Hippocampal formation (tissue), 2 donors: ENCODE measurements around the gene NFATC4.

Source experiments
- DNase-seq, 2 donors: peaks; one replicate each; lab custom pipeline; 2025; lab: John Stamatoyannopoulos, UW

Gene NFATC4

DNA sequence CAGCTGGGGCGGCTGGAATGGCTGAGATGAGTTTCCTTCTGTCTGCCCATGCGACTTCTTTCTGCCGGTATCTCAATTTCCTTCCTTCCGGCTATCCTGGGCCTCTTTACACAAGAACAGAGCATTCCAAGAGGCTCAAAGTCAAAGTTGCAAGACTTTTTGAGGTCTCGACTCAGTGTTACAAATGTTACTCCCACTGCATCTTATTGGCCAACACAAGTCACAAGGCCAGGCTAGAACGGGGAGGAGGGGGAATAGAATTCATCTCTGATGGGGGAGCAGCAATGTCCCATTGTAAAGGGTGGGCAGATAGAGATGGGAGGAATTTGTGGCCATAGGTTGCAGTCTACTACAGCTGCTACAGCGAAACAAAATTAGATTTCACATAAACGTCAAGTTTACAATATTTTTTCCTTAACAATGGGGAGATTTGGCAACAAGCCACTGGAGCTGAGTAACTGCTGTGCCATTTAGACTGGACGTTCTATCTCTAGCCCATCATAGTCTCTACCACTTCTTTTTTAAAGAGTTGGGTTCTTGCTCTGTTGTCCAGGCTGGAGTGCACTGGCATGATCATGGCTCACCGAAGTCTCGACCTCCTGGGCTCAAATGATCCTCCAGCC, 21.4 kb downstream of the NFATC4 start:
- no peak for DNase-seq

DNA sequence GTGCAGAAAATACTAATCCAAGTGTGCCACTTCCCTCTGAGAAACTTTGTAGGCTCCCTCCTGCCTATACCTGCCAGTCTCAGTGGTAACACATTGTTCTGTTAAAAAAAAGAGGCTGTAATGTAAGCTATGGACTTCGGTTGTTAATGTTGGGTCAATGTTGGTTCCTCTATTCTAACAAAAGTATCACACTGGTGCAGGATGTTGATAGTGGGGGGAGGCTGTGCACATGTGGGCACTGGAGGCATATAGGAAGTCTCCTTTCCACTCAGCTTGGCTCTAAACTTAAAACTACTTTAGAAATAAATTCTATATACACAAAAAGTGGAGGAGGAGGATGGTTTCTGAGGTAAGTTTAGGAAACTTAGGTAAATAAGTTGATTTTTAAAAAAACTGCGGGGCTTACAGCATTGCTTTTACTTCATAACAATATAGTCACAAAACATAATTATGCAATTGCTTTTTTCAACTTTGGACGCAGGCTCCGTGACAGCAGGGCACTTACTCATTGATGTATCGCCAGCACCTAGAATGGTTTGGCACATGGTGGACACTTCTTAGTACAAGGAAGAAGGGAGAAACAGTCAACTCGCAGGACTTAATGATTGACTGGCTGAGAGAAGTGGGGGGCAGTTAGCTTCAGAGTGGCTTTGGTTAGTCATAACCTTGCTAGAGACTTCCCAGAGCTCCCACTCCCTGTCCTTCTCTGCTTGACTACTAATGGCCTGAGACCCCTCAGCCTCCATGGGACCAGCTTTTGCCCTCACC, 22.9 kb downstream of the NFATC4 start:
- DNase-seq, result no peak

DNA sequence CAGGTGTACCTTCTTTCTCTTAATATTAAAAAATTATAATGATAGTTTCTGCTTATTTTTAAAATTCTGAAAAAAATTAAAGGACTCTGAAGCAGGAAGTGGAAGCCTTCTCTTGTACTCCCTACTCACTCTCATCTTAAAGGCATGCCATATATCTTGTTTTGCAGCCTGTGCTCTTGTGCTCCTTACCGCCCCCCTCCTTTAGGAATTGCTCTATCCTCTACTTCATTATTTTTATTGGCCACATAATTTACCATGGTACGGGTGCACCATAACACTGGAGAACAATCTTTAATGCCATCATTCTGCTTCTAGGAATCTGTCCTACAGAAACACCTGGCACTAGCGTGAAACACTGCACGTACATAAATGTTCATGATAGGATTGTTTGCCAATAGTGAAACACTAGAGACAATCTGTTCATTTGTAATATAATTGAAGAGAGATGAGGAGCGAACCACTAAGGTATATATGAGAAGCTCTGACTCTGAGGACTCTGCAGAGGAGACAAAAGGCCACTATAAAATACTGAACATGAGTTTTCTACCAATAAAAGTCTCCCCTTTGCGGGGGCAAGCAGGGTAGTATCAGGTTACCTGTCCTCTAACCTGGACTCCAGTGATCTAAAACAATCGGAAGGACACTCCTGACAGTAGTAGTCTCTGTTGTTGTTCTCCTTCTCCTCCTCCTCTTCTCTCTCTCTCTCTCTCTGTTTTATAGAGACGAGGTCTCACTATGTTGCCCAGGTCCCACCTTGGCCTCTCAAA, 24.5 kb downstream of the NFATC4 start:
- DNase-seq, result no peak

DNA sequence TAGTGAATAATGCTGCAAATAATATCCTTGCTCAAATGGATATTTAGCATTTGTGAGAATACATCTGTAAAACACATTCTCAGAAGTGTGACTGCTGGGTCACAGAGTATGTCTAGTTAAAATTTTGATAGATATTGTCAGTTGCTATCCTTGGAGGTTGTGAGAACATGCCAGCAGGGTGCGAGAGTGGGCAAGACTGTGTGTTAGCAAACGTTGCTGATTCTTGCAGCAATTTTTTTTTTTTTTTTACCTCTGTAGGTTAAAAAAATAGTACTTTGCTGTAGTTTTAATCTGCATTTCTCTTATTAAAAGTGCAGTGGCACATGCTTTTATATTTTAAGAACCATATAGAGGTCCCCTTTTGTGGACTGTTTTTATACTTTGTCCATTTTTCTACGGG, 26.3 kb downstream of the NFATC4 start:
- no peak for DNase-seq

DNA sequence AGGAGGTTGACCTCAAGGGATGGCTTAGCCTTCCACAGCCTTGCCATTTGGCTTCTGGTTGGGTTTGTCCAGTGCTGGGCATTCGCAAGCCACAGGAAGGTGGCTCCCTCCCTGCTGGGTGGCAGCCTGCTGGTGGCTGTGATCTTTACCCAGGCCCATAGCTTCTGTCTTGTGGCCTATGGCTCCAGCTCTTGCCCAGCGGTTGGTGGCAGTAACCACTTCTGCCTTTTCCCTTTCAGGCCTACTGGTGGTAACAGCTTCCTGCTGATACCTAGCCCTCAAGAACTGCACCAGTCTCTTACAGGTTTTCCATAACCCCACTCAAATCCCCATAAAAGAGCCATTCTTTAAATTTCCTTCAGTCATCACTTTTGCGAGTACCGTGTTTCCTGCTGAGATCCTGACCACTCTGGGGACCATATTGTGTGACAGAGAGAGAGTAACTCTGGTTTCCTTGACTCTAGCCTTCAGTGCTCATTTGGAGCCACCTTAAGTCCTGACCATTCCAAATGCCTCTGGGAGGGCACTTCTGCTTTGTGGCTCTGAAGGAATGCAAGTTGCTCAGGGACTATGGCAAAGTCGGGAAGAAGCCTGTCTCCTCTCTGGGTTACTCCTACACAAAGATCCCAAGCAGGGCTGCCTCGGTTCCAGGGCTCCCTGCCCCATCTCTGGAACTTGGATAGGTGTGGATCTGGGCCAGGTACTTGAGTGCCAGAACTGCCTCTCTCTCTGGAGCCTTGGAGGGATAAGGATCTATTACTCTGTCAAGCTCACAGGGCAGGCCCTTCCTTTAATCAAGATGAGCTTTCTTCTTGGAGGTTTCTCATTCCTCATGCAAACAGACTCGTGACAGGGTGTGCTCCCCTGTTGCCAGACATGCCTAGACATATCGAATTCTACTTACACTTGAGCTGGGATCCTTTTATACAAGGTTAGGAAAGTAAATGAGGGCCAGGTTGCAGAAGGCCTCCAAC, 27.9 kb downstream of the NFATC4 start:
- DNase-seq, result no peak

DNA sequence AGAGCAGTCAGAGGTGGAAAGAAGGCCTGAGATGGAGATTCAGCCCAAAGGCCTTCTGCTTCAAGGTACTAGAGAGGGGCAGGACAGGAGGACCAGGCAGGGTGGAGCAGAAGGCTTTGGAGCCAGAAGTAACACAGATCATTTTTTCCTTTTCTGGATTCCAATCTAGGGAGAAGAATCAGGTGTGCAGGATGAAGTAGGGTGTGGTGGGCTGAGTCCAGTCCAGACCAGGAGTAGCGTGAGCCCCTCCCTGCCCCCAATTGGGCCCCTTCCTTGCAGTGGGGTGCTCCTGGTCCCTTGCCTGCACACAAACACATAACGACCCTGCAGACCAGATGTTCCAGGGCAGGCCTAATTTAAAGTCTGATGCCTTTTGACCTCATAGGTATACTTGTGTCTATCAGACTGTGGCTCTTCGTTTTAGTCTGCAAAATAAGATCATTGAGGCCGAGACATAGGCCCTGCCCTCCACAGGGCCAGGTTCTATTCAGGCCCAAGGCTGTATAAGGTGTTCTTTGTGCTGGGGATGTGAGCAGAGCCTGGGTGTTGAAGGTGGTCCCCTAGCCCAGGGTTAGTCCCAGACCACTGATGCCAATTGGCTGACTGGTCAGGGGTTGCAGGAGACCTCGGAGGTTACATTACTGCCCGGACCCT, 29.8 kb downstream of the NFATC4 start:
- DNase-seq, result no peak

DNA sequence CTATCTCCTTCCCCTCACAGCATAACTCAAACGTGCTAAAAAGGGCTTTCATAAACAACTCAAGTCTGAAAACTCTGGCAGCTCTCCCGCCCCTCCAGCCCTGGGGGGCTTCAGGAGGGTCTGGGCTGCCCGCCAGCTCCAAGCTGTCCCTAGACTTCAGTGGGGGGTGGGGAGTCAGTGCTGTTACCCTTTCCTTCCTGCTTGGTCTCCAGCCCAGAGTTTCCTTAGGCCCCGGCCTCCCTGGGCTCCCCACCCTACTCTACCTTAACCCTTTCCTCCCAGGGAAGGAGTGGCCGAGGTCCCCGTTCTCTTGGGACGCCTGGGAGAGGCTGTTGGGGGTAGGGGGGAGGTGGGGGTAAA, 30.3 kb downstream of the NFATC4 start:
- no peak for DNase-seq

DNA sequence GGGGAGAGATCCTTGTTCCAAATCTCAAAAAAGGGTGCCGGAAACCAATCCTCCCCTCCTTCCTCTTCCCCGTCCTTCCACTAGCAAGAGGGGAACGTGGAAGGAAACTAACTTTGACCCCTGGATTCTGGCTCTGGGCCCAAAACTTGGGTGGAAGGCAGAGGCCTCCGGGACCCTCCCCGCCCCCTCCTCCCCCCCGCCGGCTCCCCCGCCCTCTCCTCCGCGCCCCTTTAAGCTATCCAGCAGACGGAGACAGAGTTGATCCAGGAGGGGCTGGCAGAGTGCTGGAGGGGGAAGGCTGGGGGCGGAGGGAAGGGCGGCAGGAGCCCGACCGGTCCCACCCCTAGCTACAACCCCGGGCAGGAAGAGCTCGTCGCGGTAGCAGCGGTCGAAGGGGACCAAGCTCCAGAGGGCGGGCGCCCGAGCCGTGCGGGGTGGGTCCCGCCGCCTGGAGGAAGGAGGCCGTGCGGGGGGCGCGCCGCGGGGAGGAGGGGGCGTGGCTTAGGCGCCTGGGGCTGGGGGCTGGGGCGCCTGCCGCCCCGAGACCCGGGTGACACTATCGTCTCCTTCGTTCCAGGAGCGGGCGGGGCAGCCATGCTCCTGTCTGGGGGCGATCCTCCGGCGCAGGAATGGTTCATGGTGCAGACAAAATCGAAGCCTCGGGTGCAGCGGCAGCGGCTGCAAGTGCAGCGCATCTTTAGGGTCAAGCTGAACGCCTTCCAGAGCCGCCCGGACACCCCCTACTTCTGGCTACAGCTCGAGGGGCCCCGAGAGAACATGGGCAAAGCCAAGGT, 30.9 kb downstream of the NFATC4 start, which contains the start of gene NYNRIN:
Gene NYNRIN (plus strand): TSS at position 351 of the 794 bp plus-strand sequence. CDS start 244 bp downstream, at position 595.
- DNase-seq, result no peak

DNA sequence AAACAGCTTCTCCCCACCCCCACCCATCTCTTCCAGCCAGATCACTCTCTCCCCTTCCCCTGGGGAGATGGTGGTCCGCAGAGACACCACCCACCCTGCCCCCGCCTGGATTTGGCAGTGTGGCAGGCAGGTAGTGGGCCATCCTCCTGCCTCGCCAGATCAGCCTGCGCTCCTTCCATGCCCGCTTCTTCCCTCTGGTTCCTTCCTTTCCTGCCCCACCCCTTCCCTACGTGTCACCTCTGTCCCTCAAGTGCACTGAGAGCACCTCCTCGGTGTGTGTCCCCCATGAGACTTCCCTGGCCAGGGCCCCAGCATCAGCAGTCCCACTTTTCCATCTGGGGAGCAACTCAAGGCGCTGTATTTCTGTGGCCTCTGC, 31.5 kb downstream of the NFATC4 start:
- no peak for DNase-seq

DNA sequence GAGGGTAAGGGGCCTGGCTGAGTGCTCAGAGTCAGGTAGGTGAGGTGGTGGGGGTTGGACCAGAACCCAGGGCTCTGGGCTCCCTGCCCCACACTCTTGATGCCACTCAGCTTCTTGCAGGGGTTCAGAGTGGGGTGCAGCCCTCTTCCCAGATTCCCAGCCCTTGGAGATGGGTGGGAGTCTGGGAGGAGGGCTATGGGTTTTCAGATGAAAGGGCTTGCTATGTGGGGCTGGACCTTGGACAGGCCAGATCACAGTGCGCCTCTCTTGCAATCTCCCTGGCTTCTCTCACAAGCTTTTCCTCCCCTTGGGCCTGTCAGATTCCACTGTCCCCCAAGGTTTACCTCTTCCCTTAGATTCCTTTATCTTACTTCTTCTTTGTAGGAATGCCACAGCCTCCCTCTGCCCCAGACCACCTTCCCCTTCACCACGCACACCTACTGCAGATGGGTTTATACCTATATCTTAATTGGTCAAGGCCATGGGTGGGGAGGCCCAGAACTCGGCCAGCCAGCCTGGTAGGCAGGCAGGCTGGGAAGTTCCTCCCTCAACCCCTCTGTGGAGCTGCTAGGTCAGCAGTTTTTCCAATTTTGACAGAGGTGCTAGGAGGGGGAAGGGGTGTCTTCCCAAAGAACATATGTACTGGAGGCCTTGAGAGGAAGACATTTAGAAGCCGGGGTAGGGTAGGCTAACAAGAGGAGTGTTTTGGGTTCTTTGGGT, 32.2 kb downstream of the NFATC4 start:
- DNase-seq, result no peak

DNA sequence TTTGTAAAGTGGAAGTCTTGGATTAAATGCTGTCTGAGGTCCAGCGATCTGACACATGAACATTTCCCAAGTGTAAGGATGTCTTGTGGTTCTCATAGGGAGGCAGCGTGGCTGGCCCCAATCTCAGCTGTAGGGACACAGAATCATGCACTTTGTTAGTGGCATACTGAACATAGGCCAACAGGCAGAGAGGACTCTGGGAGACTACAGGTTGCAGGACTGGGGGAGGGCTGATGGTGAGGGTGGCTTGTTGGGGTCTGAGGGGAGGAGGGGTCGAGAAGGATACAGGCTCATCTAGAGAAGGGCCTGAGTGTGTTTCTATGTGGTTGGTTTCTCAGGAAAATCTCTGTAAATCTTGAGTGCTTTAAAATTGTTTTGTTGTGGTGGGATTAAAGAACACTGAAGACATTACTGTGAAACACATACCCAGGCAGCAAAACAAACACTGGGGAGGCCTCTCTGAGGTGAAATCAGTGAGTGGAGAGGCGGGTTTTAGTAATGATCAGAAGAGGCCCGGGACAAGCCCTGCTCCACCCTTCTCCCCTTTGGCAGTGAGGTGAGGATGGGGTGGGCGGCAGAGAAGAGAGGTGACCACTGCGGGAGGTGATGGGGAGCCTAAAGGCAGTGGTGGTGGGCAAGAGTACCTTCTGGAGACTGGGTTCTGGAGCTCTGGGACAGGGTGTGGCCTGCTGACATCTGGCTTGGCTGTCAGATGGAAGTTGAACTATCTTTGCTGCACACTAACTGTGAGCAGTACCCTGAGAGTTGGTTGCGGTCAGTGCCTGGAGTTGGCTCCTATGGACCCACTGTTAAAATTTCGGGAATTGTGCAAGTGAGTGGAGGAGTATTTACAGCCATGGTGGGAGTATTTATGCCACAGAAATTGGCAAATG, 34.1 kb downstream of the NFATC4 start:
- no peak for DNase-seq

DNA sequence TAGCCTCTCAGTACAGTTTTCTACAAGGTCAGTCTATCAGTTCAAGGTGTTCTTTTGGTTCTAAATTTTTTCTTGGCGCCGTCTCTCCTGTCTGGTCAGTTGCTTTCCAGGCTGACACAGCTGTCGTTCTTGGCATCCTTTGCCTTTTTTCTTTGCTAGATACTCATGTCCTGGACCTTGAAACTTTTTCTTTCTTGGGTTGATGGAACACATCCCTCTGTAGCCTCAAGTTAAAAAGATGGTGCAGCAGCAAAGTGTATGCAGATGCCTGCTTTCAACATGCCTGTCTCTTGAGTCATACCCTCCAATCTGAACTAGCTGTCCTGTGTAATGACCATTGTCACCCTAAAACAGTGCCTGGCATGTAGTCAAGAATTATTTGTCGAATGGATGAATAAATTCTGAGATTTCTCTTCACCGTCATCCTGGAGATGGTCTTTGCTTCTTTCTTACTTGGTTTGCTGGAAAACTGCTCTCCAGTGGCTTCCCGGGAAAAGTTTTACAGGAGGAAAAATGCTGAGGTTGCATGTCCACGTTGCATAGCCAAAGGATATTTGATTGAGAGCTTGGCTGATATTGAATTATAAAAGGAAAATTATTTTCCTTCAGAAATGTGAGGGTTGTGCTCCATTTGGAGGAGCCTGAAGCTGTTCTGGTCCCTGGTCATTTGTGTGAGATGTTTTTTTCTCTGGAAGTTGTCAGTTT, 35.5 kb downstream of the NFATC4 start:
- DNase-seq, result no peak

DNA sequence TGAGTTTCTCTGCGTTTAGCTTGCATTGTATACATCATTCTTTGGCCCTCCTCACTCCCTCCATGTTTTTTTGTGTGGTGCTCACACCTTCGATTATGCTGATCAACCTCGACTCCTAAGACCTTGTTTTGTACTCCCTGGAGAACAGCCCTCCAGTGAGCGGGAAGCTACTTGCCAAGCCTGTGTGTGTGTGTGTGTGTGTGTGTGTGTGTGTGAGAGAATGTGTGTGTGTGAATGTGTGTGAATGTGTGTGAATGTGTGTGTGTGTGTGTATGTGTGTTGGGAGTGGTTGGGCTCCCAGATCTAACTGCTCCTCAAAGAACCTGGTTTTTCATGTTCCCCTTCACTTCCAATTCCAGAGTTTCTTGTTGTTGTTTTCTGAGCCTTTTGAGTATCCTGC, 36.8 kb downstream of the NFATC4 start:
- no peak for DNase-seq

DNA sequence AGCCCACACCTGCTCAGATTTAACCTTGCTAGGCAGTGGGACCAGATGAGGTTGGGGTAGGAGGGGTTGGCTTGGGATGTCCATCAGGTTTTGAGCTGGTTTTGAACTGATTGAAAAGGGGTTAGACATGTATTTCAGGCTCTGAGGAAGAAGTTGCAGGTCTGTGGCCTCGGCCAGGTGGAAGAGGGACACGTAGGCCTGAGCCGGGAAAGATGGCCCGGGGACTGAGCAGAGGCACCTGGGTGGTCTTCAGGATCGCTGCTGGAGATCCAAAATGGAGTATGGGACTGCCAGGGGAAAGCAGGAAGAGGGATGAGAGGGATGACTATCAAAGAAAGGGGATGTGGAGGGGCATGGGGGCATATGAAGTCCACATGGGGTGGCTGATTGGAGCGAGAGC, 38.4 kb downstream of the NFATC4 start:
- DNase-seq, result no peak

DNA sequence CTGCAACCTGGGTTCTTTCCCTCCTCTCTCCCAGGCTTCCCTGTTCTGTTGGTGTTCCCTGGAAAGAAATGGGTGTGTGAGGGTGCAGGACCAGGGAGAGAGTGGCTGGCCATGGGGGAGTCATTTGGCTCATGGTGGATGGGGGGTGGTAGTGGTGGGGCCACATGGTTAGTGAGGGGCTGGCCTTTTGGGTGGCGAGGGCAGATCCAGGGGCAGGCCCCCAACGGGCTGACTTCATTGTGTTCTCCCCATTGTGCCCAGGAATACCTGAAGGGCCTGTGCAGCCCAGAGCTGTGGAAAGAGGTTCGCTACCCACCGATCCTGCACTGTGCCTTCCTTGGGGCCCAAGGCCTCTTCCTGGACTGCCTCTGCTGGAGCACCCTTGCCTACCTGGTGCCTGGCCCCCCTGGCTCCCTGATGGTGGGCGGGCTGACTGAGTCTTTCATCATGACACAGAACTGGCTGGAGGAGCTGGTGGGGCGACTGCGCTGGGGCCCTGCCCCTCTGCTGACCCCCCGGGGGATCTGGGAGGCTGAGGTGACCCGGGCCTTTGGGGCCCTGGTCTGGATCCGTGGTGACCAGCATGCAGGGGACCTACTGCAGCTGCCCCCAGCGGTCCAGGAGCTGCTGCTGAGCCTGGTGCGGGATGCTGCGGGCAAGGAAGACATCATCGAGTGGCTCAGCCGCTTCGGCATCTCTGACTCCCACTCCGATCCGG, 39.8 kb downstream of the NFATC4 start:
- DNase-seq, result no peak

DNA sequence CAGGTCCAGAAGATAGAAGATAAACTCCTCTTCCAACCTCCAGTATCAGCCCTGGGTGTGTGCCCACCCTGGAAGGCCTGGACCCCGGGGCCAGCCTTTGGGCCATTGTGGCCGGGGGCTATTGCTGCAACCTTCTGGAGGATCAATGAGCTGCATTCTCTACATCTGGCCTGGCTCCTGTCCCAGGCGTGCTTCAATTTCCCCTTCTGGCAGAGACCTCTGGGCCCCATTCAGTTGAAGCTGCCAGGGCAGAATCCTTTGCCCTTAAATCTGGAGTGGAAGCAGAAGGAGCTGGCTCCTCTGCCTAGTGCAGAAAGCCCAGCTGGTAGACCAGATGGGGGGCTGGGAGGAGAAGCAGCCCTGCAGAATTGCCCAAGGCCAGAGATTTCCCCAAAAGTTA, 40.8 kb downstream of the NFATC4 start:
- no peak for DNase-seq

DNA sequence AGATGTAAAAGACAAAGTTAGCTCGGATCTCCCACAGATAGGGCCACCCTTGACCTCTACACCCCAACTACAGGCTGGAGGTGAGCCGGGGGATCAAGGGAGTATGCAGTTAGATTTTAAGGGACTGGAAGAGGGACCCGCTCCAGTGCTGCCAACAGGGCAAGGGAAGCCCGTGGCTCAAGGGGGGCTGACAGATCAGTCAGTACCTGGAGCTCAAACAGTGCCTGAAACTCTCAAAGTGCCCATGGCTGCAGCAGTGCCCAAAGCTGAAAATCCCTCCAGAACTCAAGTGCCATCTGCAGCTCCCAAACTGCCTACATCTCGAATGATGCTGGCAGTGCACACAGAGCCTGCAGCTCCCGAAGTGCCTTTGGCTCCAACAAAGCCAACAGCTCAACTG, 41.2 kb downstream of the NFATC4 start:
- no peak for DNase-seq
